ES-I3 (cell line): ENCODE measurements around the gene INPP5A.

Experiments used
- H3K36me3 ChIP-seq: 2 replicates; pipeline ENCODE4 v1.6.1; 2013; ENCODE audit warnings: mild to moderate bottlenecking, low read length, control low read depth, moderate library complexity; ENCODE audit not compliant: insufficient read depth
- H3K4me1 ChIP-seq: 2 replicates; pipeline ENCODE4 v1.6.1; 2013; ENCODE audit warnings: mild to moderate bottlenecking, control low read depth, low read length; ENCODE audit not compliant: insufficient read depth
- H3K9ac ChIP-seq: 2 replicates; pipeline ENCODE4 v1.6.1; 2013; ENCODE audit warnings: low read depth, mild to moderate bottlenecking, low read length, moderate library complexity
- H3K9me3 ChIP-seq: 2 replicates; pipeline ENCODE4 v1.6.1; 2013; ENCODE audit warnings: mild to moderate bottlenecking, low read length, moderate library complexity; ENCODE audit not compliant: control insufficient read depth, insufficient read depth

The INPP5A gene

DNA sequence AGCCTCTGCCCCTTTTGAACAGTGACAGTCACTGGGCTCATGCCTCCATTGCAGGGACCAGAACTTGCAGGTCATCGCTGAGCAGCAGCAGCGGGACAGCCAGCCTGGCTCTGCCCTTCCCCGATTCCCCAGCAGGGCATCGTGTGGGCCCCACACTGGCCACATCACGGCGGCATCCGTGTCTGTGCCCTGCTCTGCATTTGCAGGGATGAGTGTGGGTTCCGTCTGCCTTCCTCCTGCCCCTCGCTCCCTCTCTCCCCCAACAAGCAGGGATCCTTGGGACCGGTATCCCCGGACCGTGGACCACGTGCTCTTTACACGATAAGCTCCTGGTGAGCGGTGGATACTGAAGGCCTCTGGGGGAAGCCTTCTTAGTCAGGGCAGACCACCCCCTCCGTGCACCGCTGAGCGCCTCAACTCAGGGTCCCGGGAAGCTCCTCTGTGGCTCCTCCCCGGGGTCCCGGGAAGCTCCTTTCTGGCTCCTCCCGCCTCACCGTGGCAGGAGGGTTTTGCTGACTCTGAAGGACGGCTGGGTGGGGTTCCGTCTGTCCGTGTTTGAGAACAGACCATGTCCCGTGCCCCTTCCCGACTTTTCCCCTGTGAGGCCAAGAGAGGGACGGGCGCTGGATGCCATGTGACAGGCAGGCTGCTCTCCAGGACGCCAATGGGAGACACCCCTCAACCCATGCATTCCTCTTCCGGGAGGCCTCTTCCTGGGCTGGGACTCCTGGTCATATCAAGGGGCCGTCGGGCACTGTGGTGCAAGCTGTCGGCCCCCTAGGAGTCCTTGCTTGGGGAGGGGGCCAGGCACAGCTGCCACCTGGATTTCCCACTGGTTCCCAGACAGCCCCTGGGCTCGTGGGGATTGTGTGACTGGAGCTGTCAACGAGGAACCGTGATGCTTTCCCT, 271.9 kb downstream of the INPP5A start:
- no peaks in the 10 kb centered on the region for H3K9me3 ChIP-seq
- no peak overlapping the region for H3K9ac ChIP-seq
- H3K4me1 ChIP-seq: no peaks in the 10 kb centered on the region
- H3K36me3 ChIP-seq: no peaks in the 10 kb centered on the region

DNA sequence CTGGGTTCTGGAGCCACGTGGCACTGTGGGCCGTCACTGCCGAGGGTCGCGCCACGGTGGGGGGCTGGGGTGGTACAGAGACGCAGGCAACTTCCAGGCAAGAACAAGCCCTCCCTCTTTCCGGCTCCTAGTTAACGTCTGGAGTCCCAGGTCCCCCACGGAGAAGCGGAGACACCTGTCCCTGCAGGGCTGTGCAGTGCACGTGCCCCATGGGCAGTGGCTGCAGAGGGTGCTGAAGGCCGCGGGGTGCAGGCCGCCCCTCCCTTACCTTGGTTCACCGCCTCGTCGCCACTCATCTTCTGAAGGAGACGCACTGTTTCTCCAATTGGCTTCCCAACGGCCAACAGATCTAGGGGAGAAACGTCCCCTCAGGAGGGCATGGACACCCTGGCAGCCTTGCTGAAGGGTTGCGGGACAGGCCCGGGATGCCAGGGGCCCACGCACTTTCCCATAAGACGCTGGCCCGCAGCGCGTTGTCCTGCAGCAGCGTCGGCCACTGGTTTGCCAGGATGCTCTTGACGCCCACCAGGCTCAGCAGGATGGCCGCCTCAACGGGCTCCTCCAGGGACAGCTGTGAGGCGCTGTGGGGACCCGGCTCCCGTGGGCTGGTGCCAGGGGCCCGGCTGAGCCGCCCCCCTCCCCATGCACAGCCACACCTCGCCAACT, 272.7 kb downstream of the INPP5A start:
- no peaks in the 10 kb centered on the region for H3K36me3 ChIP-seq
- H3K4me1 ChIP-seq: no peaks in the 10 kb centered on the region
- H3K9me3 ChIP-seq: no peaks in the 10 kb centered on the region
- no peak overlapping the region for H3K9ac ChIP-seq

DNA sequence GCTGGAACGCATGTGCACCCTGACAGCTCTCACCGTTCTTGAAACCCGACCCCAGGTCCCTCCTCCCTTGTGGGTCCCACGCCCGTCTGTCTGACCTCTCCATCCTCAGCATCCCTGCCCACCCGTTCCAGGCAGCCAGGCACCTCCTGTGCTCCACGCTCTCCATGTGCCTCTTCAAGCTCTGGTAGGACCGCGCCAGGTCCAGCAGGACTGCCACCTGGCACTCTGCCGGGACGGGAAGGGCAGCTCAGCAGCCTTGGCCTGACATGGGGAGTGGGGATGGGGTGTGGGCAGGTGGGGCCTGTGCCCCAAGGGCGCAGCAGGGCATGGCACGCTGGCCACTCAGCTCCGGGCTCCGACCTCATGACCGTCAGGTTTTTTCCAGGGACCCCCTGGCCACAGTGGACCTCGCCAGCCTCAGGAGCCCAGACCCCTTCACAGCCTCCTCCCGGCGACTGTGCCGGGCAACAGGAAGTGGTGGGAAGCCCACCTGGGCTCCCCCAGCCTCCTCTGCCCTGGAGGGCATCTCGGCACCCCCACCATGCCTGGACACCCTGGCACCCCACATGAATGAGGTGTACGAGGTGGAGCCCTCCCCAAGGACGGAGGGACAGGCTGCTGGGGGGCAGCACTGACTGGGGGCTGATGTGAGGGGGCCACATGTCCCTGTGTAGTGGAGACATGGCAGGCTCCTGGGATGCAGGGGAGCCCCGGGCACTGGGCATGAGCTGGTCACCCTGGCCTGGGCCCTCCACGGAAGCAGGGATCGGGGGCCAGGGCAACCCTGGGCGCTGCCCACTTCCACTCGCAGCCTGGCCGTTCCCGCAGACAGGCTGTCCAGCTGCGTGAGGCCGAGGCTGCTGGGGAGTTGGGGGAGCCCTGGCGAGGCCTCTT, 273.5 kb downstream of the INPP5A start:
- no peaks in the 10 kb centered on the region for H3K4me1 ChIP-seq
- H3K36me3 ChIP-seq: no peaks in the 10 kb centered on the region
- H3K9me3 ChIP-seq: no peaks in the 10 kb centered on the region
- no peak overlapping the region for H3K9ac ChIP-seq

DNA sequence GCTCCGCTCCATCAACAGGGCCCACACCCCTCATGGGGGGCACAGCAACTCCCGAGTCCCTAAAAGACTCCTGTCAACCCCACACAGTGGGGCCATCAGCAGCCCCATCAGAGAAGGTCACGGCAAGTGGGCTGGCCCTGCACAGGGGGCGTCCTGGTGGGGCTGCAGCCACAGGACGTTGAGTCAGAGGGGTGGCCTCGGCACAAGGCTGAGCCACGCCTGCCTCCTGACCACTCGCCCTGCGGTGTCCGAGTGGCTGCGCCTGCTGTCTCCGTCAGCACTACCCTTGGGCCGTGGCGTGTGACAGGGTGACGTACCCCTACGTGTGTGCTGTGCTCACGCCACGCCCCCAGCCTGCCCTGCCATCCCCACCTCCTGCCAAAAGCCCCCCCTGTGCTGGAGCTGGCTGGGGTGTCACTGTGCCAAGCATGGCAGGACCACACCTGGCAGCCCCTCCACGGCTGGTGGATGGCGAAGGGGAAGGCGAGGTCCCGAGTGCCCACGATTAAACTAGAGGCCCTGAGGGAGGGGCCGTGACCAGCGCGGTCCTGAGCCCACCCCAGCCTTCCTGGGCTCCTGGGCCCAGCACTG, 274.4 kb downstream of the INPP5A start:
- Histone ChIP-seq H3K9ac (no peak overlapping the region), H3K4me1 (no peaks in the 10 kb centered on the region), H3K36me3 (no peaks in the 10 kb centered on the region), H3K9me3 (no peaks in the 10 kb centered on the region)

DNA sequence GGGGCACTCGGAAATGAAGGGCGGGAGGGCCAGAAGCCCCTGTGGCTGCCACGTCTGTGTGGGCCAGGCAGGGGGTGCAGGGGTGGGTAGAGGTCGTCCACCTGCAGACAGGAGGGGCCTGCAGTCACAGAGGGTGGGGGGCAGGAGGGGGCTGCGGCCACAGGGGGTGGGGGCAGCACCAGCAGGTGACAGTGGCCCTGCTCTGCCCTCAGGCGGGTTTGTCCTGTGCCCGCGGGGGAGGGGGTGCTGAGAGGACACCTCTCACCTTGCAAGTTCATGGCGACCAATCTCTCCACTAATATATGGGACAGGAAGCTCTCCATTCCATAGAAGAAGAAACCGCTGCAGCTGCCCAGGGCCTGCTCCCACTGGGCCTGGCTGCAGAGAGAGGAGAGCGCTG, 274.9 kb downstream of the INPP5A start:
- no peaks in the 10 kb centered on the region for H3K4me1 ChIP-seq
- H3K9me3 ChIP-seq: no peaks in the 10 kb centered on the region
- no peaks in the 10 kb centered on the region for H3K36me3 ChIP-seq
- no peak overlapping the region for H3K9ac ChIP-seq

DNA sequence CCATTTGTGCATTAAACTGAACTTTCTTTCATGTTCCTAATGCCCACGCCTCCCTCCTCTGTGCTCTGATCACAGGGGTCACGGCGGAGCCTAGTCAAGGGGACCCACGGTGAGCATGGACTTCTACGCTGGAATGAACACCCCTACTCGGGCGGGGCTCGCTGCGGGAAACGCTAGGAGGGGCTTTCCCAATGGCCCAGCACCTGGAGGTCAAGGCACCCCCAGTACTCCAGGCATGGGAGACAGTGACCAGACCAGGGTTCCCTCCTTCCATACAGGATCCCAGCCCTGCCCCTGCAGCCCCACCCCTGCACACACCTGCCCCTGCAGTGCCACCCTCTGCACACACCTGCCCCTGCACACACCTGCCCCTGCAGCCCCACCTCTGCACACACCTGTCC, 275.4 kb downstream of the INPP5A start:
- no peak overlapping the region for H3K9ac ChIP-seq

DNA sequence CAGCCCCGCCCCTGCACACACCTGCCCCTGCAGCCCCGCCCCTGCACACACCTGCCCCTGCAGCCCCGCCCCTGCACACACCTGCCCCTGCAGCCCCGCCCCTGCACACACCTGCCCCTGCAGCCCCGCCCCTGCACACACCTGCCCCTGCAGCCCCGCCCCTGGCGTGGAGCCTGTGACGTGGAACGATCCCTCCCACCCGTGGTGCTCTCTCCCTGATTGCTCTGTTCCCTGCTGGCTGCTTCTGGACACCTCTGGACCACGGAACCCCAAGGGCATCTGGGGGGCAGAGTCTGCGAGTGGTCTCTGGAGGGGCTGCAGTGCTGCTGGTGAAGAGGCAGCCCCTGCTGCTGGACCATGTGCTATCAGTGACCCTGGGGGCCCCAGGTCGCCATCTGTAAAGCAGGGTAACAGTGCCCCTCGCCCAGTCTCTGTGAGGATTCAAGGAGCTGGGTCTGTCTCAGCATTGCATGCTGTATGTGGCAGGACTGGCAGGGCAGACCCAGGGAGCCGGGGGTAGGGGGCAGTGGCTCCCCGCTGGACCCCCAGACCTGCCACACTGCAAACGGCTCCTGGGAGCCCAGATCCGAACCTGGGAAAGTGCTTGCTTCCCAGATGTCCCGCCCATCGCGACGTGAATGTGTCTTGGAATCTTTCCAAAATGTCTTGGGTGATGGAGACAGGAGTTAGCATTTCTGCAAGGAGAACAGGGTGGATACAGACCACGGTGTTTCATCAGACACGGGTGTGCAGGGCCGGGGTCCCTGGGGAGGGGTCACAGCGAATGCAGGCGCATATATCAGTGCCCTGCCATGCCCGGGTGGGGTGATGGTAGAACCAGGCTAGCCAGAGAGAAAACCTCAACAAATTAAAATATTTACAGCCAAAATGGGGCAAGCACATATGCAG, 276.2 kb downstream of the INPP5A start:
- Histone ChIP-seq H3K4me1 (no peaks in the 10 kb centered on the region), H3K9me3 (no peaks in the 10 kb centered on the region), H3K9ac (no peak overlapping the region), H3K36me3 (no peaks in the 10 kb centered on the region)

More for the DNA sequence above, 275.4 kb downstream of the INPP5A start:
- Histone ChIP-seq H3K4me1 (no peaks in the 10 kb centered on the region), H3K36me3 (no peaks in the 10 kb centered on the region), H3K9me3 (no peaks in the 10 kb centered on the region)

DNA sequence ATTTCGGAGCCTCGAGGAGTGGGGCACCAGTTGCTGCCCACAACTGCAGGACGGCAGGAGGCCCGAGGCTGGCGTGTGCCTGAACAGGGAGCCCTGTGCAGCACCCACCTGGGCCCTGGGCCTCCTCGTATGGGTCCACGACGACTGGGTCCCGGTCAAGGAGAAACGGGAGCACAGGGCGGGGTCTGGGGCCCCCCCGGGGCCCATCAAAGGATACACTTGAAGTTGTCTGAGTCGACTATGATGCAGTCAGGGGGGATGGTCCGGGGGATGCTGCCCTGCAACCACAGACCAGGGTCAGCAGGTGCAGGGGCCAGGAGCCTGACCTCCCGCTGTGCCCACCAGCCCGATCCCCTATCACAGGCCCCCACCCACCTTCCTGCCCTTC, 276.9 kb downstream of the INPP5A start:
- H3K9me3 ChIP-seq: no peaks in the 10 kb centered on the region
- no peaks in the 10 kb centered on the region for H3K36me3 ChIP-seq
- H3K4me1 ChIP-seq: no peaks in the 10 kb centered on the region
- no peak overlapping the region for H3K9ac ChIP-seq

DNA sequence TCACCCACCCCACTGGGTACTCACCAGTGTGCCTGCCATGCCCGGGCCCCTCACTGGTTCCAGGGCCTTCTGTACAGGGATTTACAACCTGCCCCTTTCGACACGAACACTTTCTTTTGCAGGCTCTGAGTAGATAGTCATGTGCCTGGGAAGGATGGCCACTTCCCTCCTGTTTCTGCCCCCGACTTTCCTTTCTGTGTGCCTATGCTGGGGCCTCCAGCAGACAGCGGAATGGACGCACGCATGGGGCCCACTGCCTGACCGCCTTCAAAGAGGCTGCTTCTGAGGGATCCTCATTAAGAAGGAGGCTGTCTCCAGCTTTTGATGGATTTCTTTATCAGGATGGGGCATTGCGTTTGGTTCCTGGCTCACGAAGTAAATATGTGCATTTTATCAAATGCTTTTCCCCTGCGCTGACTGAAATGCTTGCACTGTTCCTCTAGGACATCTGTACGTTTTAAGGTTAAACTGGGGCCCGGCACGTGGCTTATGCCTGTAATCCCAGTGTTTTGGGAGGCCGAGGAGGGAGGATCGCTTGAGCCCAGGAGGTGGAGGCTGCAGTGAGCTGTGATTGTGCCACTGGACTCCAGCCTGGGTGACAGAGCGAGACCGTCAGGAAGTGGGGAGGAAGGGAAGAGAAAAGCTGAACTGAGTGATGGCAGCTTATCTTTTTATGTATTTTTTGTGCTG, 277.7 kb downstream of the INPP5A start:
- Histone ChIP-seq H3K36me3 (no peaks in the 10 kb centered on the region), H3K4me1 (no peaks in the 10 kb centered on the region), H3K9me3 (no peaks in the 10 kb centered on the region), H3K9ac (no peak overlapping the region)

DNA sequence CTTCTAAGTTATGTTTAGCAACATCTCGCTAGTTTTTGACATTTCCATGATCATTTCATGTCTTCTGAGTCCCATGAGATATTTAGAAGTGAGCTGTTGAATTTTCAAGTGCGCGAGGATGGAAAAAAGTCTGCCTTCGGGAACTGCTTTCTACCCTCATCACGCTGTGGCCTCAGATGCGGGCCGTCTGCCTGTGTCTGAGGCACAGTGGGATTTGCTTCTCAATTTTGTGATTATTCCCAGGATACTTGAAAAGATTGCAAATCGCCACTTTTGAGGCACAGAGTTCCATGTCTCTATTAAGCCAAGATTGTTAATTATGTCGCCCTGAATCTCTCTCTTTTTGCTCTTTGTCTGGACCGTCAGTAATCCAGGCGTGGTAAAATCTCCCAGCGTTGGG, 279.1 kb downstream of the INPP5A start:
- no peaks in the 10 kb centered on the region for H3K36me3 ChIP-seq
- H3K9ac ChIP-seq: no peak overlapping the region
- H3K4me1 ChIP-seq: no peaks in the 10 kb centered on the region
- no peaks in the 10 kb centered on the region for H3K9me3 ChIP-seq

DNA sequence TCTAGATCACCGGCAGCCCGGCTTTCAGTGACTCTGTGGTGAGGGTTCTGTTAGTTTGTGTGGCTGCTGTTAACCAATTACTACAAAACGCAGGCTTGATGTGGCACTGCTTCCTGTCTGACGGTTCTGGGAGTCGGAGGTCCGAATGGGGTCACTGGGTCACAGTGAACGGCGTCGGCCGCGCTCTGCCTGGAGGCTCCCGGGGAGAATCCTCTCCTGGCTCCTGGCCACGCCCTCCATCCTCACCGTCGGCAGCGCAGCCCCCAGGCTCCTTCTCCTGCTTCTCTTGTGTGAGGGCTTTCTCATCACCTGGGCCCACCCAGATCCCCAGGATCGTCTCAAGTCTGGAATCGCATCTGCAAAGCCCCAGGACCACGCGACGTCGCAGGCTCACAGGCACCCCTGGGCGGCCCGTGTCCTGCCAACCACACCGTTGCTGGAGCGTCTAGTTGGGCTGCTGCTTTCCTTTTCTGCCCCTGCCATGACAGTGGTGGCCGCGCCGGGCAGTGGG, 280.2 kb downstream of the INPP5A start:
- Histone ChIP-seq H3K9ac (no peak overlapping the region), H3K9me3 (no peaks in the 10 kb centered on the region), H3K4me1 (no peaks in the 10 kb centered on the region), H3K36me3 (no peaks in the 10 kb centered on the region)

DNA sequence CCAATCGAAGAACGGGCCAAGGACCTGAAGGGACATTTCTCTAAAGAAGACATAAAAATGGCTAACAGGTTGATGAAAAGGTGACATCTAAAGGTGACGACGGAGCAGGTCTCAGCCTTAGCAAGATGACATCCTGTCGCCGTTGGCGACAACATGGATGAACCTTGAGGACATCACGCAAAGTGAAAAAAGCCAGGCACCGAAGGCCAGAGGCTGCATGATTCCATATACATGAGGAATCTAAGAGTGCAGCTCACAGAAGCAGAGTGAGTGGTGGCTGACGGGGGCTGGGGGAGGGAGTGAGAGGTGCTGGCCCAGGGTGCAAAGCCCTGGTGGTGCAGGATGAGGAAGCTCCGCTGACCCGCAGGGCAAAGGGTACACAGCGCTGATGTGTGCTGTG, 282.5 kb downstream of the INPP5A start:
- no peaks in the 10 kb centered on the region for H3K36me3 ChIP-seq
- H3K9ac ChIP-seq: no peak overlapping the region
- H3K9me3 ChIP-seq: no peaks in the 10 kb centered on the region; the same call in 1 of the 2 replicates
- H3K4me1 ChIP-seq: no peaks in the 10 kb centered on the region
